Measurements from ENCODE around the gene PJA2. TPM values are rescaled to one million over a fixed set of nuclear protein-coding genes. Genes with fewer than 3 reads are reported as not detected.
"Not testable (repeated sequence)": the region's sequence is repeated elsewhere in the genome, so short reads cannot be mapped to it uniquely, and the experiment has no call there.

Gene PJA2
- total RNA-seq, 4 donors from 2014 or later, result 107 to 188 (median 153) TPM

GRCh38 chr5:109451146-109451545 is 41.4 kb upstream of the PJA2 start:
- H3K9me3 ChIP-seq, result no peaks in the 10 kb centered on the region
- WGBS, 2 donors, result 25% methylated on average over 1 of the region's 1 CpG
- H3K36me3 ChIP-seq, result no peaks in the 10 kb centered on the region
- intact Hi-C loops (cut with DNase I), result no loop called here
- peaks cover 13 to 22% of the 10 kb centered on the region in 2 donors for H3K4me1 ChIP-seq
- H3K27ac ChIP-seq, result peak overlapping the region; percentile 31 to 47 (median 37)
- no peak overlapping the region for H3K4me3 ChIP-seq (replicated peaks in 1 of 3)
- peak; percentile 57 to 70 for DNase-seq
- no peaks in the 10 kb centered on the region for H3K27me3 ChIP-seq
- TF ChIP-seq, protein P1, sequence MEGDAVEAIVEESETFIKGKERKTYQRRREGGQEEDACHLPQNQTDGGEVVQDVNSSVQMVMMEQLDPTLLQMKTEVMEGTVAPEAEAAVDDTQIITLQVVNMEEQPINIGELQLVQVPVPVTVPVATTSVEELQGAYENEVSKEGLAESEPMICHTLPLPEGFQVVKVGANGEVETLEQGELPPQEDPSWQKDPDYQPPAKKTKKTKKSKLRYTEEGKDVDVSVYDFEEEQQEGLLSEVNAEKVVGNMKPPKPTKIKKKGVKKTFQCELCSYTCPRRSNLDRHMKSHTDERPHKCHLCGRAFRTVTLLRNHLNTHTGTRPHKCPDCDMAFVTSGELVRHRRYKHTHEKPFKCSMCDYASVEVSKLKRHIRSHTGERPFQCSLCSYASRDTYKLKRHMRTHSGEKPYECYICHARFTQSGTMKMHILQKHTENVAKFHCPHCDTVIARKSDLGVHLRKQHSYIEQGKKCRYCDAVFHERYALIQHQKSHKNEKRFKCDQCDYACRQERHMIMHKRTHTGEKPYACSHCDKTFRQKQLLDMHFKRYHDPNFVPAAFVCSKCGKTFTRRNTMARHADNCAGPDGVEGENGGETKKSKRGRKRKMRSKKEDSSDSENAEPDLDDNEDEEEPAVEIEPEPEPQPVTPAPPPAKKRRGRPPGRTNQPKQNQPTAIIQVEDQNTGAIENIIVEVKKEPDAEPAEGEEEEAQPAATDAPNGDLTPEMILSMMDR (IDR thresholded peaks at IDR 0.05), result no peak
- TF ChIP-seq POLR2A (IDR thresholded peaks at IDR 0.05), result no peak

DNA sequence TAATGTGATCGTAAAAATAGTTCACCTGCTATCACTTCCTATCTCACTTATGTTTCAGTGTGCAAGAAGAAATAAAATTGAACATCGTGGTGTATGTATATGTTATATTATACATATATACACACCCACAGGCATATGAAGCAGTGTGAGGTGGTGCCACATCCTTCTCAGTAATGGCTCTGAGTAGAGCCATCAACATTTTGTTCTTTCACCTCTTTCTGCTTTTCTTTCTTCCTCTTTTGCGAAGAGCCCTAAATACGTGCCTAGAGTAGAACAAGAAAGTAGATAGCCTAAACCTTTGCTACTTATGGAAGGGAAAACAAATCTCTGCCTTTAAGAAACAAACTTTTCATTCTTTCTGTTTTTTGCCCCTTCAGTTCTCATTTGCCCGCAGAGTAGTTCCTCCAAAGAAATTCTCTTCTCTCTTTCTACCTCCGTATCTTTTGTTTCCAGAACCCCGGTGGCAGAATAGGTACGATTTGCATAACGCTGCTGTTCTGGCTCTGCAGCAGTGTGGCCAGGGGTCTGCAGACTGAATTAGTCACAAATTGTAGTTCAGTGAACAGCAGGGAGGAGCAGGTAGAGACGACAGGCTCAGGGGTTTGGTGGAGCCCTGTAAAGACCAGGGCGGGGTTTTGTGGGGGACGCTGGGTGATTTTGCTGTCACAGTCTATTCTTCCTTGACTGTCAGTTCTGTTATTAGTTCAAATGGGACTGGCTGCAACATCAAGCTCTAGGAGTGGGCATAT is 40.5 kb upstream of the PJA2 start:
- H3K27ac ChIP-seq, result peak overlapping the region in 1 of 3 donors; percentile 31
- no peaks in the 10 kb centered on the region for H3K9me3 ChIP-seq
- no peak for DNase-seq

GRCh38 chr5:109448838-109449237 is 39.1 kb upstream of the PJA2 start:
- Histone ChIP-seq H3K27ac (no peak overlapping the region), H3K4me1 (peaks cover 0 to 9% of the 10 kb centered on the region in 2 donors), H3K36me3 (no peaks in the 10 kb centered on the region), H3K9me3 (no peaks in the 10 kb centered on the region), H3K4me3 (replicated peaks in 1 of 3) (no peak overlapping the region), H3K27me3 (no peaks in the 10 kb centered on the region)
- intact Hi-C loops (cut with DNase I), result no loop called here
- TF ChIP-seq, protein P1 (IDR thresholded peaks at IDR 0.05), result no peak
- TF ChIP-seq POLR2A (IDR thresholded peaks at IDR 0.05), result no peak
- no peak for DNase-seq
- WGBS, 2 donors, result 92 to 93% methylated on average over 4 of the region's 4 CpGs

More for the DNA sequence above, 40.5 kb upstream of the PJA2 start:
- no peak overlapping the region for H3K4me3 ChIP-seq (replicated peaks in 1 of 3)
- peaks cover 5 to 15% of the 10 kb centered on the region in 2 donors for H3K4me1 ChIP-seq
- WGBS, 2 donors, result 80 to 83% methylated on average over 12 of the region's 12 CpGs
- intact Hi-C loops (cut with DNase I), result no loop called here
- no peaks in the 10 kb centered on the region for H3K36me3 ChIP-seq
- no peaks in the 10 kb centered on the region for H3K27me3 ChIP-seq
- TF ChIP-seq POLR2A (IDR thresholded peaks at IDR 0.05), result no peak
- TF ChIP-seq, protein P1 (IDR thresholded peaks at IDR 0.05), result no peak

DNA sequence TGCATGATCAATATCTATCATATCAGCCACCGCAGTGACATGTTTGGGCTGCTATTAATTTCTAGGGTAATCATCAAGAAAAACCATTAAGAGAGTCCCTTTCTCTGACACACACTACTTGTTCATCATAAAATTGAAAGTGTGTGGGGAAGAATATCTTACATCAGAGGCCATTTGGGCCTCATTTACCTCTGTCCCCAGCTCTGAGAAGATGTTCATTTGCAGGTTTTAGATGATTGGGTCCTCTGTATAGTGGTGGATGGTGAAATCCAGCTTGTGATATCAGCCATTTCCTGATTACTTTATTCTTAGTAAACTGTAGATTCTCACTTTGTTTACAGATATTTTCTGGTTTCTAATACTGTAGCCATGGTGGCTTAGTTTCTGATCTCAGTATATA is 29.8 kb upstream of the PJA2 start:
- H3K4me1 ChIP-seq, result no peaks in the 10 kb centered on the region
- H3K9me3 ChIP-seq, result no peaks in the 10 kb centered on the region
- no peaks in the 10 kb centered on the region for H3K36me3 ChIP-seq
- WGBS, 2 donors, result 91 to 92% methylated on average over 1 of the region's 1 CpG
- no peaks in the 10 kb centered on the region for H3K27me3 ChIP-seq
- no peak overlapping the region for H3K4me3 ChIP-seq (replicated peaks in 1 of 3)
- DNase-seq, result no peak
- H3K27ac ChIP-seq, result no peak overlapping the region
- intact Hi-C loops (cut with DNase I), result no loop called here
- TF ChIP-seq, protein P1 (IDR thresholded peaks at IDR 0.05), result no peak
- no peak for TF ChIP-seq POLR2A (IDR thresholded peaks at IDR 0.05)

DNA sequence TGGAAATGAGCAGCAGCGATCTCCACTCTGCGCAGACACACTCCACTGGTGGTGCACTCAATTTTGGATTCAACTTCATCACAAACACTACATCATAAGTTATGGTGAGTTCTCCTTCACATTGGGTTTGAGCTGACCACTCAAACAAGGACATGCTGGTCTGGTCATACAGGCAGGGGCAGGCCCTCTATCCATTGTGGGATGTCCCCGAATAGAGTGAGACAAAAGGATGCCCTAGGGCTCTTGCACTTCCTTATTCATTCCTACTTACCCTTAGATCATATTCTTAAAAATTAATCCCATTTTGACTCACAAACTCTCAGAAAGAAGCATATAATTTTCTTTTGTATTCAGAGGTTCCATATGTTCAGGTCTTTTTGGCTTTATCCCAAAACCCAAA is 16.3 kb upstream of the PJA2 start:
- no peaks in the 10 kb centered on the region for H3K27me3 ChIP-seq
- intact Hi-C loops (cut with DNase I), result no loop called here
- no peaks in the 10 kb centered on the region for H3K36me3 ChIP-seq
- H3K27ac ChIP-seq, result no peak overlapping the region
- no peak for DNase-seq
- no peak for TF ChIP-seq POLR2A (IDR thresholded peaks at IDR 0.05)
- TF ChIP-seq, protein P1 (IDR thresholded peaks at IDR 0.05), result no peak
- 96 to 98% methylated on average over 3 of the region's 3 CpGs for WGBS, 2 donors
- H3K9me3 ChIP-seq, result no peaks in the 10 kb centered on the region
- H3K4me1 ChIP-seq, result no peaks in the 10 kb centered on the region
- no peak overlapping the region for H3K4me3 ChIP-seq (replicated peaks in 1 of 3)

GRCh38 chr5:109425521-109425920 is 15.7 kb upstream of the PJA2 start:
- H3K4me1 ChIP-seq; H3K9me3 ChIP-seq; H3K36me3 ChIP-seq; H3K27me3 ChIP-seq; DNase-seq; intact Hi-C loops (cut with DNase I); H3K27ac ChIP-seq; H3K4me3 ChIP-seq (replicated peaks in 1 of 3): not testable (repeated sequence)
- WGBS, 2 donors, result 94 to 95% methylated on average over 5 of the region's 5 CpGs
